Stimulated activated CD4-positive, alpha-beta T cell treated with anti-CD3 and anti-CD28 coated beads, Interleukin-2, amount 100 ng/mL, for 48 hours (primary cell): Measurements from ENCODE around the gene CERS3.
"Not testable (repeated sequence)": the region's sequence is repeated elsewhere in the genome, so short reads cannot be mapped to it uniquely, and the experiment has no call there.

Experiments used
- DNase-seq, 2 donors: peaks; one replicate each; pipeline ENCODE4 v3.0.0-alpha.2; 2020

The CERS3 gene

DNA sequence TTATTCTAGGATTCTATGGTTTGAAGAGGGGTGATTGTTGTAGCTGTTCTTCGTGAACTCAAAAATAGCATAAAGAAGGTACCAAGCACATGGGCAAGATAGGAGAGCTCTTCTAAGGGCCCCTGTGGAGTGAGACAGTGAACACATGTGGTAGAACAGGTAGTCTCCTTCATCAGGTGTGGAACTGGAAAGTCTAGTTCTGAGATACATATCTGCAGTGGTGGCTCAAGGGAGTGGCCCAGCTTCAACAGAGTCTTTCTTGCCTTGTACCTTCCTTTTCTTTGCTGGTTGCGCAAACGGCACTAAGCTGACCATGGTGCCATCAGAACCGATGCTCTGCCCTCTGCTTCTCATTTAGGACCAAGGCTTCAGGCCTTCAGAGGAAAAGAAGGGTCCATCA, 65.2 kb downstream of the CERS3 start:
- no peak for DNase-seq

GRCh38 chr15:100461049-100461448, 67.7 kb downstream of the CERS3 start:
- DNase-seq: no peak

DNA sequence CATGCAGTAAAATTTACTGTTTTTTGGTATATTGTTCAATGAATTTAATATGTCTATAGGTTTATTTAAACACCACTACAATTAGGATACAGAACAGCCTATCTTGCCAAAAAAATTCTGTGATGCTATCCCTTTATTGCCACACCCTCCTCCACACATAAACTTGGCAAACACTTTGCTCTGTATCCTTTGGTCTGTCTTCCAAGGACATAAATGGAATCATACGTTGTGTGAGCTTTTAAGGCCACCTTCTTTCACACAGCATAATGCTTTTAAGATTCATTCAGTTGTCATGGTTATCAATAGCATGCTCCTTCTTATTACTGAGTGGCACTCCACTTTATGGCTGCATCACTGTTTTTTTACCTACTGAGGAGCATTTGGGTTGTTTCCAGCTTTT, 71.5 kb downstream of the CERS3 start:
- DNase-seq: no peak

GRCh38 chr15:100454148-100454547, 74.6 kb downstream of the CERS3 start:
- no peak for DNase-seq

DNA sequence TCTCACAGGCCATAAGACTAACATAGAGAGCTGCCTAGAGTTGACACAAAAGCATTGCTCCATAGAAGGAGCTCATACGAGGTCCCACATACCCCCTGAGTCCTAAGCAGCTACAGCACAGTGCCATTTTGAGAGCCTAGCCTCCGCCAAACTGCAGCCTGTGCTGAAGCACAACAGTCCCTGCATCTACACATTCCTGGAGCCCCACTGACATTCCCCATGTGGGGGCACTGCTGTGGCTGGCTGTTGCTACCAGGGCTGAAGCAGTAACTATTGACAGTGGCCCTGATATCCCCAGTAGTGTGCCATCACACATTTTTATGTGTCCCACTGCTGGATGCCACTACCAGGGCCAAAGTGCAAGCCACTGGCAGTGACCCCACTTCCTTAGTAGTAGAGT, 80.3 kb downstream of the CERS3 start:
- DNase-seq: no peak

DNA sequence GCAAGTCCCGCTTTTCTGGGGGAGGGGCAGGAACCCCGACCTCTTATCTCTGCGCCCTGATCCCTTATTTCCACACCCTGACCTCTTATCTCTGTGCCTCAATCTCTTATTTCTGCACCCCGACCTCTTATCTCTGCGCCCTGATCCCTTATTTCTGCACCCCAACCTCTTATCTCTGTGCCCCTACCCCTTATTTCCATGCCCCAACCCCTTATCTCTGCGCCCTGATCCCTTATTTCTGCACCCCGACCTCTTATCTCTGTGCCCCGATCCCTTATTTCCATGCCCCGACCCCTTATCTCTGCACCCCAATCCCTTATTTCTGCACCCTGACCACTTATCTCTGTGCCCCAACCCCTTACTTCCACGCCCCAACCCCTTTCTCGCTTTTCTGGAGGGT, 87.7 kb downstream of the CERS3 start:
- DNase-seq: not testable (repeated sequence)

GRCh38 chr15:100439514-100439913, 89.2 kb downstream of the CERS3 start:
- no peak for DNase-seq

DNA sequence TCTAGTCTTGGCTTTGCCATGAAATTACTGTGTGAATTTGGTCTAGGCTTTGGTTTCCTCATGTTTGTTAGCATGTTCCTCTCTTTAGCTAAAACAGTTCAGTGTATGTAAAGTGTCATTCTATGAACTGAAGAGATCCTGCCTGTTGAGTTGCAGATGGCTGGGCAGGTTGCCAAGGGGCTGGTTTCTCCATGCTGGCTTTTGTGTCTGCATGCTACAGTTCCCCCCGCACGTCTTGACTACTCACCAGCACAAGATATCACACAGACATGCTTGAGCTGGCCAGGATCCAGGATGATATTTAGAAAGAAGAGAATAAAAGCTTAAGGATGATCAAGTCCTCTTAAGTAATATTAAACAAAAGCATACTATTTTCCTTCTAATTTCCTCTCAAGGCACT, 90.2 kb downstream of the CERS3 start:
- no peak for DNase-seq

- no peak for DNase-seq
Measured at GRCh38 chr15:100437261-100437660, 91.5 kb downstream of the CERS3 start.

DNA sequence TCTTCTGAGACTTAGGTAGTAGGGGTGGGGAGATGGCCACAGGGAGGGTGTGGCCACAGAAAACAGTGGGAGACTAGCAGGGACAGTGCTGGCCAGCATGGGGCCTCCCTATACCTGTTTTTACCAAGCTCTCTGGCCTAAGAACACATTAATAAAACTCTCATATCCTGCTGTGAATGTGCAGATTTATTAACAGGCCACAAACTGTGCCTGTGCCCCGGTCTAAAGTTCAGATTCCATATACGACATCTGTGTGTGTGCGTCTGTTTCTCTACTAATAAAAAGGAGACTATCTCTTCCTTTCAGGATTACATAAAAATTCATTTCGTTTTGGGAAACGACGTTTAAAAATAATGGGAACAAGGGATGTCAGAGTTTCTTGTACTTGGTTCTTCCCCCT, 94.2 kb downstream of the CERS3 start:
- DNase-seq: no peak

DNA sequence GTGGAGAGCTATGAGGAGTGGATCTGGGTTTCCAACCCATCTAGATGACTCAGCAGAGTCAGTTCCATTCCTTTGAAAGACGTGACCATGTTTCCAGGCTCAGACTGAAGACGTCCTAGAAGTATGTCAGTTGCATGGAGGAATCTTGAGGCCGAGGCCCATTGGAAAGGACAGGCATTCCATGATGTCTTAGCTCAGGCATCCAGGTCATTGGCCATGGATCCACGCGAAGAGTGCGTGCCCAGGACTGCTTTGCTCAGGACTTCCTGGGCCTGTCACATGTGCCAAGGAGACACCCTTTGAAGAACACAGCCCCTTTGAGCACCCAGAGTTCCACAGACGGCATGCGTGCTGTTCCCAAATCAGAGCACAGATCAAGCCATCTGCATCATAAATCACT, 94.7 kb downstream of the CERS3 start:
- DNase-seq: no peak

DNA sequence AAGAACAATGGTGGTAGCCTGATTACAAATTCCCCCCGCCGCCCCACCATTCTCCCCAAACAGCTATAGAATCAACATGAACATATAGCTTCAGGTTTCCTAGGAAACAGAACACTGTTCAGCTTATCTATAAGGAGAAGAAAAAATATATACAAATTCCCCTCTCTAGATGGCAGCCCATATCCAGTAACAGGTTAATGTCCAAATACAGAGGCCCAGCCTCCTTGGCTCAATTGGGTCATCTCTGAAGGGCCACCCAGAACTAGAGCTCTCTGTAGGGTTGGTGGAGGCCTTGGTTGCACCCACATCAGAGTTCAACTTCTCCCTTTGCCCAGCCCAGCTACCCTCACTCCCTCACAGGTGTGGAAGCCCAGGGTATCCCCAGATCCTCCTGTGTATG, 95.4 kb downstream of the CERS3 start:
- no peak for DNase-seq

- DNase-seq: no peak
Measured at GRCh38 chr15:100430411-100430810, 98.3 kb downstream of the CERS3 start.

DNA sequence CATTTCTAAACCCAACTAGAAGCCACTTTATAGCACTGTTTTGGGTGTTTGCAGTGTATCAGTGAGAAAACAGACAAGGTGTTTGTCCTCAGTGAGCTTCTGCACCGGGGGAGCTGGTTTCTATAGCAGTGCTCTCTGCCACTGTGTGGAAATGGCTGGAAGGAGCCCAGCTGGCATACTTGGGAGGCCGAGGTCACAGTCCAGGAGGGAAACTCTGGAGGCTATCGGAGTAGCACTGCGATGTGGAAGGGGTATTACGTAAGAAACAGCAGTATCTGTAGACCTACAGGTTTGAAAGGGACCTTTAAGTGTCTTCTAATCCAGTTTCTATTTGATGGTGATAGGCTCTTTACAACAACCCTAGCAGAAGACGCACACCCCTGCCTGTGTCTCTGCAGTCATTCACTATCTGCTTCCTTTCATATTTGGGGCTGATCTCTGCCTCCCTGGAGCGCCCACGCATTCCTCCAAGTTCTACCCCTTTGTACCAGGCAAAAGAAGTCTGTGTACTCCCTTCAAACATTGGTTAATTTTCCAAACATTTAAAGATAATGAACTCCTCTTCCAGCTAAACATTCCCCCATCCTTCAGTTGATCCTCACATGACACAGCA, 99.5 kb downstream of the CERS3 start:
- DNase-seq: no peak

- no peak for DNase-seq
Measured at GRCh38 chr15:100426937-100427336, 101.8 kb downstream of the CERS3 start.

GRCh38 chr15:100405179-100405578, 123.6 kb downstream of the CERS3 start:
- DNase-seq: no peak

DNA sequence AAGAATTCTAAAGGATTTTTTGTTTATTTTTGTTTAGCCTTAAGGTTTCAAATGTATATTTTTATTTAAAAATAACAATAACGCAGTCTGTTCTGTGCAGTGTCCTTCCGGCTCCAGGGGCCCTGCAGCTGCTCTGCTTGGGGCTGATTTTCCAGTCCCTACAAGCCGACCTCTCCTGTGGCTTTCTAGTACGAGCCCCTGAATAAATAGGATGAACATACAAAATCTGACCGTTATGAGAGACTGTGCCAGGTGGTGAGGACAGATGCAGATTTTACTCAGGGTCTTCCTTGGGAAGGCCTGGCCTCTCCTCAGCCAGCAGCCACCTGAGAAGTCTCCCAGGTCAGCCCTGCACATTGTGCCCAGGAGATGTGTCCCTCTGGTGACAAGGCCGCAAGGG, 127.8 kb downstream of the CERS3 start:
- DNase-seq: no peak

DNA sequence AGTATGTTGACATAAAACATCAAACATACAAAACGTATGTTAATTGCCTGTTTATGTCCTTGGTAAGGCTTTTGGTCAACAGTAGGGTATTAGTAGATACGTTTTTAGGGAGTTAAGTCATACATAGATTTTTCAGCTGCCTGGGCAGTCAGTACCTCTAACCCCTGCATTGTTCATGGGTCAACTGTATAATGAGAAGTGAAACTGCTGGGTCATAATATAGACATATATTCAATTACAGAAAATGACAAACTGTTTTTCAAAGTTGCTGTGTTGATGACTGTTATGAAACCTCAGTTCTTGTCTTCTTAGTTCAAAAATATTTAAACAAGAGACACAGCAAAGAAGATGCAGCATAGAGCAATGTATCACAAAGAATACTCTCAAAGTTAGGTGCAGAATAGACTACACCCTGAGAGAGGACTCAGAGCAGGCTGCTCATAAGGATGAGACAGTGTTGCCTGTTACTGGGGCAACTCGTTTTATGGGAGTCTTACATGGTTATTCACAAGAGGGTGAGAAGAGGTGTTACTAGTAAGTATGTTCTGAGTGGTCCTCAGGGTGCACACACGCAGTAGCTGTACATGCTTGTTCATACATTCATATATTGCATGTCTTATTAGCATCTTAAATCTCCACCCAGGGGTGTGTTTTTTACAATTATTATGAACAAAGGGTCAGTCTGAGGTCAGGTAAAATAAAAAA, 133.9 kb downstream of the CERS3 start:
- no peak for DNase-seq

DNA sequence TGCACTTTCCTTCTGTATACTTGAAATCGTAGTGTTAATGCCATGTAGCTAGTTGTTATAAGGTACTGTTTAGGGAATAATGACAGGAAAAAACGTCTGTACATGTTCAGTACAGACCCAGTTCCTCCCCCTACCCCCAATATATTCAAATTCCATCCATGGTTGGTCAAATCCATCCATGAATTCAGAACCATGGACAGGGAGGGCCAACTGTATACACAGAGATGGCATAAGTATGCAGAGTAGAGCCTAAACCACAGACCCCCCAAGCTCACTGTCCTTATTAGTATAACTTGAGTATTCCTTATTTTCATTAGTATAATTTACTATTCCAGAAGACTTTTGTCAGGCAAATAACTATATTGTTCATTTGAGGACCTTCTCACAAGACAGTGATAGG, 135.7 kb downstream of the CERS3 start:
- DNase-seq: no peak

GRCh38 chr15:100385300-100386050, 143.3 kb downstream of the CERS3 start:
- no peak for DNase-seq

- DNase-seq: no peak
Measured at GRCh38 chr15:100384108-100384410, 144.7 kb downstream of the CERS3 start.

- peak in 1 of 2 donors; percentile 5 for DNase-seq
Measured at GRCh38 chr15:100383302-100384107, 145.2 kb downstream of the CERS3 start.

DNA sequence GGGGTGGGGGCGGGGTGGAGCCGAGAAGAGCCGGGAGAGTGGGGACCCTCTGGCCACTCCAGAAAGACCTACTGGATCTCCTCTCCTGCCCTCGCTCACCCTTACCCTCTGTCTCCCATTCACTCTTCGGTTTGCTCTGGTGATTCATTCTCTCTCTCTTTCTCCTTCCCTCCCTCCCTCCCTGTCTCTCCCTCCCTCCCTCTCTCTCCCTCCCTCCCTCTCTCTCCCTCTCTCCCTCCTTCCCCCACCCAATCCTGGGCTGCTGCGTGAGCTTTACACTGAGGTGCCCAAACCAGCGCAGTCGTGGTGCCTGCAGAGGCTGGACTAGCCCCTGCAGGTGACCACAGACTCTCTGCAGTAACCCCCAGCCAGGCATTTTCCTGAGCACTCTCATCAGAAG, 154.8 kb downstream of the CERS3 start:
- DNase-seq: no peak
